Hepatocyte (in vitro differentiated cells): ENCODE results near the gene HIBADH. TPM values are rescaled to one million over a fixed set of nuclear protein-coding genes. Genes with fewer than 3 reads are reported as not detected.

Experiments
- DNase-seq: peaks from one replicate; pipeline ENCODE4 v3.0.0-alpha.2; 2016; ENCODE audit warnings: low spot score
- H2AFZ ChIP-seq: fragments of 200-600 bp; sonication (generic); 2 replicates; pipeline ENCODE4 v1.6.0; 2016; ENCODE audit warnings: antibody characterized with exemption, mild to moderate bottlenecking
- H3K27ac ChIP-seq: fragments of 200-600 bp; sonication (generic); 2 replicates; pipeline ENCODE4 v1.5.1; 2016; ENCODE audit warnings: mild to moderate bottlenecking
- H3K27me3 ChIP-seq: fragments of 200-600 bp; sonication (generic); 2 replicates; pipeline ENCODE4 v1.6.1; 2016
- H3K36me3 ChIP-seq: fragments of 200-600 bp; sonication (generic); replicated peaks from 2 replicates; pipeline ENCODE4 v1.5.1; 2016; ENCODE audit warnings: low read depth; ENCODE audit not compliant: insufficient read depth
- H3K4me1 ChIP-seq: fragments of 200-600 bp; sonication (generic); 2 replicates; pipeline ENCODE4 v1.5.1; 2016; ENCODE audit warnings: mild to moderate bottlenecking, moderate library complexity; ENCODE audit not compliant: insufficient read depth
- H3K4me2 ChIP-seq: fragments of 200-600 bp; sonication (generic); 2 replicates; pipeline ENCODE4 v1.6.0; 2016
- H3K4me3 ChIP-seq: fragments of 200-600 bp; sonication (generic); 2 replicates; pipeline ENCODE4 v1.5.1; 2016; ENCODE audit warnings: mild to moderate bottlenecking
- H3K79me2 ChIP-seq: fragments of 200-600 bp; sonication (generic); 2 replicates; pipeline ENCODE4 v1.6.0; 2017; ENCODE audit warnings: mild to moderate bottlenecking
- H3K9me2 ChIP-seq: fragments of 200-600 bp; sonication (generic); replicated peaks from 2 replicates; pipeline ENCODE4 v1.6.0; 2017; ENCODE audit warnings: mild to moderate bottlenecking; ENCODE audit not compliant: insufficient read depth
- H3K9me3 ChIP-seq: fragments of 200-600 bp; sonication (generic); 2 replicates; pipeline ENCODE4 v1.5.1; 2016; ENCODE audit warnings: low read depth, mild to moderate bottlenecking
- H4K20me1 ChIP-seq: fragments of 200-600 bp; sonication (generic); 2 replicates; pipeline ENCODE4 v1.6.0; 2016; ENCODE audit warnings: mild to moderate bottlenecking; ENCODE audit not compliant: insufficient read depth, poor library complexity, severe bottlenecking
- EZH2 ChIP-seq: fragments of 200-600 bp; sonication (generic); IDR thresholded peaks from 2 replicates; pipeline ENCODE4 v1.6.1; 2016; ENCODE audit warnings: antibody characterized with exemption, mild to moderate bottlenecking, borderline replicate concordance
- EZH2phosphoT487 ChIP-seq: fragments of 200-600 bp; sonication (generic); IDR thresholded peaks from one replicate; pipeline ENCODE4 v1.6.1; 2018; ENCODE audit warnings: antibody characterized with exemption, mild to moderate bottlenecking, low read depth, moderate library complexity; ENCODE audit not compliant: unreplicated experiment, severe bottlenecking
- WGBS: methylation state at CpG from one replicate; pipeline ENCODE4 v1.1.6; 2016; ENCODE audit warnings: low lambda C conversion rate; ENCODE audit errors: missing lambda C conversion rate; 5-methylcytosine and 5-hydroxymethylcytosine counted together
- polyA plus RNA-seq: library from polyadenylated mRNA; unstranded; fragments of >200 nt; fragmentation: Nextera tagmentation; extraction: Ambion mirVana; gene quantifications from 2 replicates; pipeline ENCODE4 v1.2.1, GENCODE V29; 2016
- total RNA-seq: library from RNA; depleted of rRNA; stranded (reverse); fragments of >200 nt; gene quantifications from 2 replicates; pipeline ENCODE4 v1.2.3, GENCODE V29; 2014
- TF ChIP-seq, protein P1 (sequence below): fragments of 200-600 bp; sonication (generic); IDR thresholded peaks from 2 replicates; pipeline ENCODE4 v1.5.1; 2016; ENCODE audit warnings: antibody characterized with exemption, mild to moderate bottlenecking; ENCODE audit not compliant: poor library complexity

Gene HIBADH
- total and polyA plus RNA-seq, 2 experiments from 2014 or later = 56.1 to 65.5 TPM

DNA sequence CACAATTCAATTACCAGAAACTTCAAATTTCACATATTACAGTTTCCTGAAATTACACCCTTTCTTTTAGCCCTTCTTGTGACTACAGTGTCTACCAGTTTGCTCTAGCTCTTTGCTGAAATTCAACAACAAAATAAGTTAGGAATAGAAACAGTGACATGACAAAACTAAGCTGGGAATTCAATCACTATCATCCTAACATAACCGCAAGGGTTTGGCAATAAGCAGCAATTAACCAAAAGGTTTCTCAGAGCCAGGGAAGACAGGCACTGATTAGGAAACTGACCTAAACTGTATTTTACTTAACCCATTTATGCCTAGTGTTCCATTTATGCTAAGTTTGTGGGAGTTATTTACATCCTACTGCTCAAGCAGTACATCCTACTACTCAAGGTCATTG, 31.3 kb downstream of the HIBADH start:
- Histone ChIP-seq H3K27me3 (no peaks in the 10 kb centered on the region), H3K79me2 (peaks cover 2% of the 10 kb centered on the region), H3K4me1 (no peaks in the 10 kb centered on the region), H2AFZ (no peak overlapping the region), H3K27ac (no peak overlapping the region), H3K4me2 (no peak overlapping the region), H3K9me2 (no peaks in the 10 kb centered on the region), H3K9me3 (no peaks in the 10 kb centered on the region), H4K20me1 (no peaks in the 10 kb centered on the region), H3K36me3 (peaks cover 4% of the 10 kb centered on the region), H3K4me3 (no peak overlapping the region)
- WGBS = 61% methylated on average over 1 of the region's 1 CpG
- DNase-seq = no peak
- TF ChIP-seq EZH2 (no peak), EZH2phosphoT487 (no peak)
- TF ChIP-seq, protein P1, sequence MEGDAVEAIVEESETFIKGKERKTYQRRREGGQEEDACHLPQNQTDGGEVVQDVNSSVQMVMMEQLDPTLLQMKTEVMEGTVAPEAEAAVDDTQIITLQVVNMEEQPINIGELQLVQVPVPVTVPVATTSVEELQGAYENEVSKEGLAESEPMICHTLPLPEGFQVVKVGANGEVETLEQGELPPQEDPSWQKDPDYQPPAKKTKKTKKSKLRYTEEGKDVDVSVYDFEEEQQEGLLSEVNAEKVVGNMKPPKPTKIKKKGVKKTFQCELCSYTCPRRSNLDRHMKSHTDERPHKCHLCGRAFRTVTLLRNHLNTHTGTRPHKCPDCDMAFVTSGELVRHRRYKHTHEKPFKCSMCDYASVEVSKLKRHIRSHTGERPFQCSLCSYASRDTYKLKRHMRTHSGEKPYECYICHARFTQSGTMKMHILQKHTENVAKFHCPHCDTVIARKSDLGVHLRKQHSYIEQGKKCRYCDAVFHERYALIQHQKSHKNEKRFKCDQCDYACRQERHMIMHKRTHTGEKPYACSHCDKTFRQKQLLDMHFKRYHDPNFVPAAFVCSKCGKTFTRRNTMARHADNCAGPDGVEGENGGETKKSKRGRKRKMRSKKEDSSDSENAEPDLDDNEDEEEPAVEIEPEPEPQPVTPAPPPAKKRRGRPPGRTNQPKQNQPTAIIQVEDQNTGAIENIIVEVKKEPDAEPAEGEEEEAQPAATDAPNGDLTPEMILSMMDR = no peak

DNA sequence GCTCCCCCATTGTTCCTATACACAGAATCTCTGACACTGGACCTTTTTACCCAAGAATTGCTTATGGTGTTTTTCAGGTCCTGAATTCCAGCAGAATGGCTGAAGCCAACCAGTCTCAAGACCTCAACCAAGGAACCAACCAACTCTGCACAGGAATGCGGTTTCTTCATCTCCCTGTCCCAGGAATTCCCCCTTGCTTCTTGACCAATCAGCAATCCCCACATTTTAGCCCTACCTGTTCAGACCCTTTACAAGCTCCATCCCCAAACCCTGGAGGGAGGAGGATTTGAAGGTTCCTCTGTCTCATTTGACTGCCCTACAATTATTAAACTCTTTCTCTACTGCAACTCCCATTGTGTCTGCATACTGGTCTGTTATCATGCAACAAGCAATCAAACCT, 35.5 kb downstream of the HIBADH start:
- no peak for DNase-seq
- no peaks in the 10 kb centered on the region for H3K27me3 ChIP-seq
- no peak overlapping the region for H3K27ac ChIP-seq
- TF ChIP-seq EZH2phosphoT487 (no peak), EZH2 (no peak)
- TF ChIP-seq, protein P1 = no peak
- H4K20me1 ChIP-seq = no peaks in the 10 kb centered on the region
- WGBS = 100% methylated on average over 1 of the region's 1 CpG
- H3K4me3 ChIP-seq = no peak overlapping the region
- H3K79me2 ChIP-seq = peaks cover 2% of the 10 kb centered on the region
- H3K4me1 ChIP-seq = no peaks in the 10 kb centered on the region
- peaks cover 7% of the 10 kb centered on the region for H3K36me3 ChIP-seq
- H3K4me2 ChIP-seq = no peak overlapping the region
- no peak overlapping the region for H2AFZ ChIP-seq
- H3K9me2 ChIP-seq = no peaks in the 10 kb centered on the region
- no peaks in the 10 kb centered on the region for H3K9me3 ChIP-seq

DNA sequence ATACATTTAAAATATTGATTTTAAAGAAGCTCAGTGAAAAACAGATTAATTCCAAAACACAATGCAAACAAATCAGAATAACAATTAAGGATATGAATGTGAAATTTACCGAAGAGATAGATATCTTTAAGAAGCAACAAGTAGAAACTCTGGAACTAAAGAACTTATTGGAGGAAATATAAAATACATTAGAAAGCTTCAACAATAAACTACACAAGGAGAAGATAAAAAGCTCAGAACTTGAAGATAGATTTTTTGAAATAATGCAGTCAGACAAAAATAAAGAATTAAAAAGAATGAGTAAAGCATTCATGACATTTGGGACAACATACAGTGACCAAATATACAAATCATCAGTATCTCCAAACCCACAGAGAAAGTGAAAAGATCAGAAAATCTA, 43.2 kb downstream of the HIBADH start:
- Histone ChIP-seq H3K79me2 (peaks cover 14% of the 10 kb centered on the region), H3K27ac (no peak overlapping the region), H3K36me3 (peaks cover 10% of the 10 kb centered on the region), H4K20me1 (no peaks in the 10 kb centered on the region), H3K27me3 (no peaks in the 10 kb centered on the region), H2AFZ (no peak overlapping the region), H3K4me3 (no peak overlapping the region), H3K4me2 (no peak overlapping the region), H3K9me2 (no peaks in the 10 kb centered on the region), H3K4me1 (no peaks in the 10 kb centered on the region), H3K9me3 (peaks cover 19% of the 10 kb centered on the region)
- DNase-seq = no peak
- TF ChIP-seq, protein P1 = no peak
- TF ChIP-seq EZH2phosphoT487 (no peak), EZH2 (no peak)
- 0% methylated on average over 1 of the region's 1 CpG for WGBS

DNA sequence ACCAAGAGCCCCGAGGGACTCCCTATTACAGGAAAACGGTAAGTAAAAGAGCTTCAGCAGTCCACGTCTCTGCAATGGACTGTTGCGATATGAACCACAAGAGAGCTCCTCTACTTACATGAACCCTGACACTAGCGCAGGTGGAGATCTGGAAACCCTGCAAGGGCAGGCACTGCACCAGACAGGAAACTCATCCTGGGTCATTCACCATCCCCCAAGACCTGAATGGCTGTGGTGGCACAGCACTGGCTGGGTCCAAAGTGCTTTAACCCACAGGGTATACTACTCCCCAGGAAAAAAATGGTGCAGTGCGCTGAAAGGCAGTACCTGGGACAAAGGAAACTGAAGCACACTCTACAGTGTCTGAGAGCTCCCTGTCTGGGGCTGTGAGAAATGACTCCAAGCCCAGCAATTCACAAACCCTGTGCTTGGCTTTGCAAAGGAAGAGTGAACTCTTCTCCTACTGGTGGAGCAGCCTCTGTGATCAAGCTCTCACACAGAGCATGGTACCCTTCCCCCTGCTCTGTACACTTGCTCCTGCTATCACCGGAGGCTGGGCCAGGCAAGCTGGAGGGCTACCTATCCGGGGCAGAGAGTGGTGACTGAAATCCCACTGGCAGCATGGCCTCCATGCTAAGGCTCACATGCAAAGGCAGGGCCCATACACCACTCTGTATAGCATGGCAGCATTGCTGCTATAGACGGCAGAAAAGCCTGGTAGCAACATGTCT, 44.9 kb downstream of the HIBADH start:
- Histone ChIP-seq H3K36me3 (peaks cover 10% of the 10 kb centered on the region), H3K4me3 (no peak overlapping the region), H3K27ac (no peak overlapping the region), H3K27me3 (no peaks in the 10 kb centered on the region), H2AFZ (no peak overlapping the region), H4K20me1 (no peaks in the 10 kb centered on the region), H3K79me2 (peaks cover 14% of the 10 kb centered on the region), H3K9me2 (no peaks in the 10 kb centered on the region), H3K4me1 (no peaks in the 10 kb centered on the region), H3K4me2 (no peak overlapping the region), H3K9me3 (peaks cover 19% of the 10 kb centered on the region)
- 84% methylated on average over 9 of the region's 9 CpGs for WGBS
- TF ChIP-seq EZH2 (no peak), EZH2phosphoT487 (no peak)
- TF ChIP-seq, protein P1 = no peak
- DNase-seq = no peak
